KMS-11 (cell line): Measurements from ENCODE around the gene GMNN.

Source experiments
- H2AFZ ChIP-seq: fragments of 200-600 bp; sonication (generic); 2 replicates; pipeline ENCODE4 v1.6.1; 2016; ENCODE audit warnings: antibody characterized with exemption, mixed run types, low read depth
- H3K27ac ChIP-seq: fragments of 200-600 bp; sonication (generic); 2 replicates; pipeline ENCODE4 v1.6.1; 2016; ENCODE audit warnings: mild to moderate bottlenecking, mixed run types
- H3K27me3 ChIP-seq: fragments of 200-600 bp; sonication (generic); 2 replicates; pipeline ENCODE4 v1.6.1; 2017; ENCODE audit warnings: mild to moderate bottlenecking, low read depth, mixed run types, moderate library complexity; ENCODE audit not compliant: insufficient read depth
- H3K36me3 ChIP-seq: fragments of 200-600 bp; sonication (generic); 2 replicates; pipeline ENCODE4 v1.6.1; 2017; ENCODE audit warnings: mild to moderate bottlenecking, mixed run types; ENCODE audit not compliant: insufficient read depth
- H3K4me1 ChIP-seq: fragments of 200-600 bp; sonication (generic); 2 replicates; pipeline ENCODE4 v1.6.1; 2016; ENCODE audit warnings: mild to moderate bottlenecking, low read depth, mixed run types; ENCODE audit not compliant: poor library complexity, severe bottlenecking
- H3K4me2 ChIP-seq: fragments of 200-600 bp; sonication (generic); 2 replicates; pipeline ENCODE4 v1.7.0; 2016; ENCODE audit warnings: mild to moderate bottlenecking, mixed run types
- H3K4me3 ChIP-seq: fragments of 200-600 bp; sonication (generic); IDR thresholded peaks from 2 replicates; pipeline ENCODE4 v1.6.1; 2017; ENCODE audit warnings: low read depth, low read length, mixed read lengths; ENCODE audit not compliant: insufficient read depth
- H3K79me2 ChIP-seq: fragments of 200-600 bp; sonication (generic); 2 replicates; pipeline ENCODE4 v1.6.1; 2016; ENCODE audit warnings: low read depth, mixed run types; ENCODE audit not compliant: insufficient read depth
- H3K9ac ChIP-seq: fragments of 200-600 bp; sonication (generic); 2 replicates; pipeline ENCODE4 v1.6.1; 2016; ENCODE audit warnings: mild to moderate bottlenecking, mixed run types
- H4K20me1 ChIP-seq: fragments of 200-600 bp; sonication (generic); 2 replicates; pipeline ENCODE4 v1.6.1; 2016; ENCODE audit warnings: mild to moderate bottlenecking, mixed run types; ENCODE audit not compliant: insufficient read depth
- CTCF ChIP-seq: fragments of 200-600 bp; sonication (generic); conservative IDR thresholded peaks from 2 replicates; pipeline ENCODE4 v1.6.1; 2017; ENCODE audit warnings: low read depth, mild to moderate bottlenecking, antibody characterized with exemption, low read length, moderate library complexity, mixed read lengths

Gene GMNN

GRCh38 chr6:24779416-24780016 lies 4.8 kb downstream of the GMNN start:
- no peak for TF ChIP-seq CTCF
- no peak overlapping the region for H3K4me2 ChIP-seq
- H2AFZ ChIP-seq: no peak overlapping the region
- peaks cover 33% of the 10 kb centered on the region for H3K4me1 ChIP-seq
- H3K4me3 ChIP-seq: no peak overlapping the region
- peaks cover 22% of the 10 kb centered on the region; the same call in 1 of the 2 replicates for H3K36me3 ChIP-seq
- H3K79me2 ChIP-seq: peaks cover 51% of the 10 kb centered on the region
- no peak overlapping the region for H3K9ac ChIP-seq
- H4K20me1 ChIP-seq: peaks cover 18% of the 10 kb centered on the region; the same call in 1 of the 2 replicates
- H3K27ac ChIP-seq: no peak overlapping the region
- no peaks in the 10 kb centered on the region for H3K27me3 ChIP-seq

- Histone ChIP-seq H3K79me2 (peaks cover 51% of the 10 kb centered on the region), H3K4me2 (no peak overlapping the region), H3K4me3 (no peak overlapping the region), H3K27me3 (no peaks in the 10 kb centered on the region), H3K9ac (no peak overlapping the region), H3K27ac (no peak overlapping the region), H4K20me1 (peaks cover 18% of the 10 kb centered on the region; the same call in 1 of the 2 replicates), H2AFZ (no peak overlapping the region), H3K4me1 (peaks cover 32% of the 10 kb centered on the region), H3K36me3 (peaks cover 22% of the 10 kb centered on the region; the same call in 1 of the 2 replicates)
- TF ChIP-seq CTCF: no peak
Measured at GRCh38 chr6:24780206-24780605, 5.5 kb downstream of the GMNN start.

GRCh38 chr6:24788031-24788665 lies 13.4 kb downstream of the GMNN start:
- H3K36me3 ChIP-seq: peaks cover 5% of the 10 kb centered on the region; the same call in 1 of the 2 replicates
- TF ChIP-seq CTCF: no peak
- no peak overlapping the region for H3K4me2 ChIP-seq
- no peak overlapping the region for H3K9ac ChIP-seq
- H2AFZ ChIP-seq: no peak overlapping the region
- H3K4me1 ChIP-seq: no peaks in the 10 kb centered on the region
- no peak overlapping the region for H3K27ac ChIP-seq
- H3K79me2 ChIP-seq: no peaks in the 10 kb centered on the region
- no peak overlapping the region for H3K4me3 ChIP-seq
- no peaks in the 10 kb centered on the region for H3K27me3 ChIP-seq
- H4K20me1 ChIP-seq: no peaks in the 10 kb centered on the region

GRCh38 chr6:24795106-24795505 lies 20.4 kb downstream of the GMNN start:
- H3K4me2 ChIP-seq: no peak overlapping the region
- no peaks in the 10 kb centered on the region for H3K4me1 ChIP-seq
- no peaks in the 10 kb centered on the region for H3K27me3 ChIP-seq
- TF ChIP-seq CTCF: no peak
- H4K20me1 ChIP-seq: no peaks in the 10 kb centered on the region
- no peaks in the 10 kb centered on the region for H3K36me3 ChIP-seq
- H3K79me2 ChIP-seq: no peaks in the 10 kb centered on the region
- no peak overlapping the region for H3K27ac ChIP-seq
- H3K4me3 ChIP-seq: no peak overlapping the region
- H2AFZ ChIP-seq: no peak overlapping the region
- no peak overlapping the region for H3K9ac ChIP-seq
